HEK293 (cell line): ENCODE results near the gene CCM2L.

ENCODE experiments used
- CTCF ChIA-PET: fragments of 350-600 bp; formaldehyde crosslinking; extraction: SDS; loops from one replicate; lab custom pipeline; 2021; ENCODE audit warnings: antibody characterized with exemption; lab: Yijun Ruan, JAX
- POLR2A ChIA-PET: fragments of 300-600 bp; formaldehyde crosslinking; extraction: SDS; loops from one replicate; lab custom pipeline; 2020; ENCODE audit warnings: antibody characterized with exemption, inconsistent platforms; lab: Yijun Ruan, JAX
- H3K27ac ChIP-seq: fragments of 200-500 bp; sonication (Bioruptor generic); 2 replicates; pipeline ENCODE4 v1.5.1; 2014; ENCODE audit warnings: low read depth, low read length, control low read depth, inconsistent platforms; ENCODE audit errors: extremely low read depth
- H3K36me3 ChIP-seq, 2 experiments: fragments of 200-500 bp in 1 of 2; sonication (Bioruptor generic) in 1 of 2; 1 replicate in 1 of 2; 2 replicates in 1 of 2; pipeline ENCODE4 v1.5.1; 2014 to 2017; ENCODE audit warnings: inconsistent platforms in 2 of 2, low read length in 2 of 2; ENCODE audit not compliant: control insufficient read depth in 2 of 2, insufficient read depth in 1 of 2
- H3K4me1 ChIP-seq: fragments of 200-500 bp; sonication (Bioruptor generic); 2 replicates; pipeline ENCODE4 v1.5.1; 2014; ENCODE audit warnings: mild to moderate bottlenecking, low read length, inconsistent platforms; ENCODE audit not compliant: control insufficient read depth, insufficient read depth
- H3K4me3 ChIP-seq: 2 replicates; pipeline ENCODE4 v1.5.1; 2011; ENCODE audit warnings: low read depth, mild to moderate bottlenecking, control low read depth, low read length, moderate library complexity
- H3K9me3 ChIP-seq: fragments of 200-500 bp; sonication (Bioruptor generic); 2 replicates; pipeline ENCODE4 v1.5.1; 2014; ENCODE audit warnings: low read depth, low read length, inconsistent platforms; ENCODE audit not compliant: control insufficient read depth, insufficient read depth
- PBX3 ChIP-seq: sonication (generic); formaldehyde crosslinking; IDR thresholded peaks from 2 replicates; pipeline ENCODE4 v1.8.1; 2022; ENCODE audit warnings: mild to moderate bottlenecking, moderate library complexity, missing genetic modification reagents
- SALL2 ChIP-seq: fragments of 450-650 bp; formaldehyde crosslinking; IDR thresholded peaks from 2 replicates; pipeline ENCODE4 v1.5.0; 2017; ENCODE audit warnings: missing biosample characterization, mild to moderate bottlenecking, missing genetic modification characterization, borderline replicate concordance
- ZBTB11 ChIP-seq: fragments of 450-650 bp; formaldehyde crosslinking; conservative IDR thresholded peaks from 2 replicates; pipeline ENCODE4 v1.5.1; 2016; ENCODE audit warnings: low read depth, missing biosample characterization, missing genetic modification characterization
- ZEB2 ChIP-seq: fragments of 450-650 bp; formaldehyde crosslinking; IDR thresholded peaks from 2 replicates; pipeline ENCODE4 v1.5.1; 2016; ENCODE audit warnings: missing biosample characterization, missing genetic modification characterization
- ZIC2 ChIP-seq: fragments of 450-650 bp; formaldehyde crosslinking; IDR thresholded peaks from 2 replicates; pipeline ENCODE4 v1.5.1; 2016; ENCODE audit warnings: missing biosample characterization, missing genetic modification characterization
- ZNF132 ChIP-seq: fragments of 450-650 bp; formaldehyde crosslinking; IDR thresholded peaks from 2 replicates; pipeline ENCODE4 v1.5.1; 2017; ENCODE audit warnings: missing biosample characterization, missing genetic modification characterization, borderline replicate concordance
- ZNF248 ChIP-seq: fragments of 450-650 bp; formaldehyde crosslinking; IDR thresholded peaks from 2 replicates; pipeline ENCODE4 v1.5.1; 2017; ENCODE audit warnings: missing biosample characterization, missing genetic modification characterization
- ZNF366 ChIP-seq: fragments of 450-650 bp; formaldehyde crosslinking; conservative IDR thresholded peaks from 2 replicates; pipeline ENCODE4 v1.5.1; 2016; ENCODE audit warnings: missing biosample characterization, missing genetic modification characterization
- ZNF433 ChIP-seq: fragments of 450-650 bp; formaldehyde crosslinking; IDR thresholded peaks from 2 replicates; pipeline ENCODE4 v1.5.1; 2016; ENCODE audit warnings: missing biosample characterization, missing genetic modification characterization, low read depth
- ZNF518A ChIP-seq: fragments of 450-650 bp; formaldehyde crosslinking; conservative IDR thresholded peaks from 2 replicates; pipeline ENCODE4 v1.5.1; 2016; ENCODE audit warnings: low read depth, missing biosample characterization, missing genetic modification characterization
- ZNF623 ChIP-seq: fragments of 450-650 bp; formaldehyde crosslinking; IDR thresholded peaks from 2 replicates; pipeline ENCODE4 v1.5.1; 2016; ENCODE audit warnings: missing biosample characterization, missing genetic modification characterization
- ZNF626 ChIP-seq: fragments of 450-650 bp; sonication (Bioruptor Pico); formaldehyde crosslinking; IDR thresholded peaks from 2 replicates; pipeline ENCODE4 v1.5.1; 2018; ENCODE audit warnings: missing biosample characterization, missing genetic modification characterization, inconsistent platforms
- ZNF658 ChIP-seq: fragments of 450-650 bp; formaldehyde crosslinking; IDR thresholded peaks from 2 replicates; pipeline ENCODE4; 2016; ENCODE audit warnings: missing biosample characterization, missing genetic modification characterization
- ZNF843 ChIP-seq: fragments of 450-650 bp; formaldehyde crosslinking; IDR thresholded peaks from 2 replicates; pipeline ENCODE4 v1.5.1; 2016; ENCODE audit warnings: missing biosample characterization, missing genetic modification characterization
- ZSCAN16 ChIP-seq: fragments of 450-650 bp; formaldehyde crosslinking; IDR thresholded peaks from 2 replicates; pipeline ENCODE4 v1.5.1; 2016; ENCODE audit warnings: missing biosample characterization, missing genetic modification characterization
- TF ChIP-seq, protein P1 (sequence below): fragments of 450-650 bp; formaldehyde crosslinking; IDR thresholded peaks from 2 replicates; pipeline ENCODE4 v1.5.1; 2016; ENCODE audit warnings: missing biosample characterization, missing genetic modification characterization, borderline replicate concordance
- TF ChIP-seq, protein P2 (sequence below): IDR thresholded peaks from 2 replicates; pipeline ENCODE4 v1.6.1; 2011; ENCODE audit warnings: mild to moderate bottlenecking, low read depth, low read length, borderline replicate concordance

The CCM2L gene

GRCh38 chr20:32057656-32058184, 47.5 kb downstream of the CCM2L start (continued):
- TF ChIP-seq ZBTB11 (tag by site-specific recombination): no peak
- no peak for TF ChIP-seq ZIC2 (tag by site-specific recombination)
- TF ChIP-seq, all 188 proteins: peak for 0

DNA sequence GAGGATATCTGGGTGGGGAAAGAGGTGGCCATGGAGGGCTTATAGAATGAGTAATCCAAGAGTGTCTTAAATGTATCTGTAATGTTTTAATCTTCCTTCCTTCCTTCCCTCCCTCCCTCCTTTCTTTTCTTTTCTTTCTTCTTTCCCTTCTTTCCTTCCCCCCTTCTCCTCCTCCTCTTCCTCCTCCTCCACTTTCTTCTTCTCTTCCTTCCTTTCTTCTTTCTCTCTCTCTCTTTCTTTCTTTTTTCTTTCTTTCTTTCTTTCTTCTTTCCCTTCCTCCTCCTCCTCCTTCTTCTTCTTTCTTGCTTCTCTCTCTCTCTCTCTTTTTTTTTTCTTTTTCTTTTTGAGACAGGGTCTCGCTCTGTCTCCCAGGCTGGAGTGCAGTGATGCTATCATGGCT, 49.0 kb downstream of the CCM2L start:
- no peak overlapping the region for H3K4me3 ChIP-seq
- POLR2A ChIA-PET: no interaction called here
- no peaks in the 10 kb centered on the region for H3K4me1 ChIP-seq
- TF ChIP-seq ZNF366 (tag by site-specific recombination) (peak; percentile 86), ZNF623 (tag by site-specific recombination) (no peak)
- TF ChIP-seq, all 188 proteins: peak for 1
- no peaks in the 10 kb centered on the region for H3K9me3 ChIP-seq
- CTCF ChIA-PET: no interaction called here
- H3K36me3 ChIP-seq: no peaks in the 10 kb centered on the region
- H3K27ac ChIP-seq: no peak overlapping the region

- H3K4me3 ChIP-seq: no peak overlapping the region
- POLR2A ChIA-PET: no interaction called here
- no peaks in the 10 kb centered on the region for H3K9me3 ChIP-seq
- TF ChIP-seq SALL2 (tag by site-specific recombination): no peak
- no peak for TF ChIP-seq ZNF248 (tag by site-specific recombination)
- no peak for TF ChIP-seq ZNF843
- TF ChIP-seq, protein P1, sequence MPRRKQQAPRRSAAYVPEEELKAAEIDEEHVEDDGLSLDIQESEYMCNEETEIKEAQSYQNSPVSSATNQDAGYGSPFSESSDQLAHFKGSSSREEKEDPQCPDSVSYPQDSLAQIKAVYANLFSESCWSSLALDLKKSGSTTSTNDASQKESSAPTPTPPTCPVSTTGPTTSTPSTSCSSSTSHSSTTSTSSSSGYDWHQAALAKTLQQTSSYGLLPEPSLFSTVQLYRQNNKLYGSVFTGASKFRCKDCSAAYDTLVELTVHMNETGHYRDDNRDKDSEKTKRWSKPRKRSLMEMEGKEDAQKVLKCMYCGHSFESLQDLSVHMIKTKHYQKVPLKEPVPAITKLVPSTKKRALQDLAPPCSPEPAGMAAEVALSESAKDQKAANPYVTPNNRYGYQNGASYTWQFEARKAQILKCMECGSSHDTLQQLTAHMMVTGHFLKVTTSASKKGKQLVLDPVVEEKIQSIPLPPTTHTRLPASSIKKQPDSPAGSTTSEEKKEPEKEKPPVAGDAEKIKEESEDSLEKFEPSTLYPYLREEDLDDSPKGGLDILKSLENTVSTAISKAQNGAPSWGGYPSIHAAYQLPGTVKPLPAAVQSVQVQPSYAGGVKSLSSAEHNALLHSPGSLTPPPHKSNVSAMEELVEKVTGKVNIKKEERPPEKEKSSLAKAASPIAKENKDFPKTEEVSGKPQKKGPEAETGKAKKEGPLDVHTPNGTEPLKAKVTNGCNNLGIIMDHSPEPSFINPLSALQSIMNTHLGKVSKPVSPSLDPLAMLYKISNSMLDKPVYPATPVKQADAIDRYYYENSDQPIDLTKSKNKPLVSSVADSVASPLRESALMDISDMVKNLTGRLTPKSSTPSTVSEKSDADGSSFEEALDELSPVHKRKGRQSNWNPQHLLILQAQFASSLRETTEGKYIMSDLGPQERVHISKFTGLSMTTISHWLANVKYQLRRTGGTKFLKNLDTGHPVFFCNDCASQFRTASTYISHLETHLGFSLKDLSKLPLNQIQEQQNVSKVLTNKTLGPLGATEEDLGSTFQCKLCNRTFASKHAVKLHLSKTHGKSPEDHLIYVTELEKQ: no peak
- no peak for TF ChIP-seq ZNF518A (tag by site-specific recombination)
- TF ChIP-seq ZEB2 (tag by site-specific recombination): no peak
- no peak for TF ChIP-seq ZNF433 (tag by site-specific recombination)
- TF ChIP-seq ZNF626 (tag by site-specific recombination): no peak
- no peak for TF ChIP-seq ZNF658 (tag by site-specific recombination)
- no peak for TF ChIP-seq ZSCAN16 (tag by site-specific recombination)
- no peak for TF ChIP-seq ZNF132 (tag by site-specific recombination)
- TF ChIP-seq PBX3 (CRISPR knock-in tag): no peak
- TF ChIP-seq, protein P2, sequence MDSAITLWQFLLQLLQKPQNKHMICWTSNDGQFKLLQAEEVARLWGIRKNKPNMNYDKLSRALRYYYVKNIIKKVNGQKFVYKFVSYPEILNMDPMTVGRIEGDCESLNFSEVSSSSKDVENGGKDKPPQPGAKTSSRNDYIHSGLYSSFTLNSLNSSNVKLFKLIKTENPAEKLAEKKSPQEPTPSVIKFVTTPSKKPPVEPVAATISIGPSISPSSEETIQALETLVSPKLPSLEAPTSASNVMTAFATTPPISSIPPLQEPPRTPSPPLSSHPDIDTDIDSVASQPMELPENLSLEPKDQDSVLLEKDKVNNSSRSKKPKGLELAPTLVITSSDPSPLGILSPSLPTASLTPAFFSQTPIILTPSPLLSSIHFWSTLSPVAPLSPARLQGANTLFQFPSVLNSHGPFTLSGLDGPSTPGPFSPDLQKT: no peak
- TF ChIP-seq, all 188 proteins: peak for 0
- H3K36me3 ChIP-seq: no peaks in the 10 kb centered on the region
- CTCF ChIA-PET: interaction anchor here (0.6 to 1.5 kb wide), 2 partner anchors 240 to 675 kb away, joined by 3 to 4 read pairs; no protein-coding TSS in a partner anchor
- no peak overlapping the region for H3K27ac ChIP-seq
- no peaks in the 10 kb centered on the region for H3K4me1 ChIP-seq
These were observed 52.5 kb downstream of the CCM2L start for GRCh38 chr20:32062776-32063170.
